H1 (cell line): ENCODE data around the gene ATAD3B. TPM values are rescaled to one million over a fixed set of nuclear protein-coding genes. Genes with fewer than 3 reads are reported as not detected.

Experiments used
- CHD2 ChIP-seq: IDR thresholded peaks from 2 replicates; pipeline ENCODE4 v1.6.1; 2012; ENCODE audit warnings: low read length, improper control_type of control experiment
- FOSL1 ChIP-seq: IDR thresholded peaks from 2 replicates; pipeline ENCODE4 v1.6.1; 2011; ENCODE audit warnings: mild to moderate bottlenecking, low read depth, low read length, moderate library complexity; ENCODE audit not compliant: insufficient read depth
- HDAC2 ChIP-seq, 2 experiments: fragments of 300-600 bp in 1 of 2; sonication (generic) in 1 of 2; IDR thresholded peaks; 2 replicates each; pipeline ENCODE4 v1.6.1; 2011 to 2012; ENCODE audit warnings: low read depth in 2 of 2, low read length in 2 of 2, mild to moderate bottlenecking in 2 of 2, moderate library complexity in 2 of 2, borderline replicate concordance in 1 of 2, inconsistent platforms in 1 of 2
- SP1 ChIP-seq: IDR thresholded peaks from 2 replicates; pipeline ENCODE4 v1.6.1; 2011; ENCODE audit warnings: low read depth, low read length
- SRF ChIP-seq: IDR thresholded peaks from 2 replicates; pipeline ENCODE4 v1.6.1; 2011; ENCODE audit warnings: mild to moderate bottlenecking, low read depth, low read length, moderate library complexity
- polyA plus RNA-seq, 7 experiments: library from polyadenylated mRNA; depleted of rRNA in 3 of 7; stranded (reverse) in 5 of 7; unstranded in 2 of 7; fragments of >200 nt in 5 of 7; fragments of 200-250 nt in 2 of 7; gene quantifications; 1 replicate in 5 of 7; 2 replicates in 1 of 7; 4 replicates in 1 of 7; pipeline versions ENCODE4 v1.2.1 to v1.2.3, GENCODE V29; 2011 to 2013; ENCODE audit warnings: missing spikeins in 2 of 7, mixed read lengths in 2 of 7
- total RNA-seq: library from RNA; stranded (reverse); fragmentation: NEBNext Ultra II Directional; extraction: Animal tissue kit (Norgen Biotek cat#: 25700); gene quantifications from 2 replicates; pipeline ENCODE4 v1.2.1, GENCODE V29; 2021
- TF ChIP-seq, protein P1 (sequence below): fragments of 300-600 bp; sonication (generic); IDR thresholded peaks from 2 replicates; pipeline ENCODE4 v1.7.1; 2012; ENCODE audit warnings: low read length, moderate library complexity, mild to moderate bottlenecking, inconsistent platforms; ENCODE audit not compliant: insufficient replicate concordance
- TF ChIP-seq, protein P2 (sequence below): IDR thresholded peaks from 2 replicates; pipeline ENCODE4 v1.6.1; 2012; ENCODE audit warnings: low read length, inconsistent platforms

ATAD3B gene
- total and polyA plus RNA-seq, 2 of the 8 experiments (the other 6 are each of a cell fraction or from before 2014, with no cell fraction given), result 31.3 to 63.0 TPM

DNA sequence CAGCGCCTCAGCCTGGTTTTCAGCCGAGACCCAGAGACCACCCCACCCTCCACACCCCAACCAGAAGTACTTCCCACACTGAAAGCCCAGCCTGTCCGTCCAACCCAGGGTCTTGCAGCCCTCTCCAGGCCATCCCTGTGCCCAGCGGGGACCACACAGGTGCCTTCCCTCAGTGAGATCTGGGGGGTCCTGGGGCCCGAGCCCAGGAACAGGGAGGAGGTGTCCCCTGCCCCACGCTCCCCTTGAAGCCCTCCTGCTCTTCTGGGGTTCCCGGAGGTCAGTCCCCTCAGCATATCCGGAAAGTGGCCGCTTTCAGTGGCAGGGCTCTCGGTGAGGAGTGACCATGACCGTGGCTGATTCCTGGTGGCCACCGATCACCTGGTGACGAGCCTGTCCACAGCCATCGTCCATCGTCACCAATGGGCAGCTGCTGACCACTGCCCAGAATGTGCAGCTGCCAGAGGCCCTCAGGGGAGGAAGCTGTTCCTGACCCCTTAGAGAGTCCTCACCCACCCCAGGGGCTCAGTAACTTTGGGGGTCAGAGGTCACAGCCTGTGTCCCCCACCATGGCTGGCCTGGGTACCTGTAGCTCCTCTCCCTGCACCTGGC, 65.5 kb downstream of the ATAD3B start (continued):
- TF ChIP-seq CHD2 (no peak), SP1 (no peak), SRF (no peak), FOSL1 (no peak), HDAC2 (IDR thresholded peaks at IDR 0.05; ENCODE audit: borderline replicate concordance in 1 of 2, low read depth in 2 of 2, low read length in 2 of 2) (no peak)
- TF ChIP-seq, protein P1, sequence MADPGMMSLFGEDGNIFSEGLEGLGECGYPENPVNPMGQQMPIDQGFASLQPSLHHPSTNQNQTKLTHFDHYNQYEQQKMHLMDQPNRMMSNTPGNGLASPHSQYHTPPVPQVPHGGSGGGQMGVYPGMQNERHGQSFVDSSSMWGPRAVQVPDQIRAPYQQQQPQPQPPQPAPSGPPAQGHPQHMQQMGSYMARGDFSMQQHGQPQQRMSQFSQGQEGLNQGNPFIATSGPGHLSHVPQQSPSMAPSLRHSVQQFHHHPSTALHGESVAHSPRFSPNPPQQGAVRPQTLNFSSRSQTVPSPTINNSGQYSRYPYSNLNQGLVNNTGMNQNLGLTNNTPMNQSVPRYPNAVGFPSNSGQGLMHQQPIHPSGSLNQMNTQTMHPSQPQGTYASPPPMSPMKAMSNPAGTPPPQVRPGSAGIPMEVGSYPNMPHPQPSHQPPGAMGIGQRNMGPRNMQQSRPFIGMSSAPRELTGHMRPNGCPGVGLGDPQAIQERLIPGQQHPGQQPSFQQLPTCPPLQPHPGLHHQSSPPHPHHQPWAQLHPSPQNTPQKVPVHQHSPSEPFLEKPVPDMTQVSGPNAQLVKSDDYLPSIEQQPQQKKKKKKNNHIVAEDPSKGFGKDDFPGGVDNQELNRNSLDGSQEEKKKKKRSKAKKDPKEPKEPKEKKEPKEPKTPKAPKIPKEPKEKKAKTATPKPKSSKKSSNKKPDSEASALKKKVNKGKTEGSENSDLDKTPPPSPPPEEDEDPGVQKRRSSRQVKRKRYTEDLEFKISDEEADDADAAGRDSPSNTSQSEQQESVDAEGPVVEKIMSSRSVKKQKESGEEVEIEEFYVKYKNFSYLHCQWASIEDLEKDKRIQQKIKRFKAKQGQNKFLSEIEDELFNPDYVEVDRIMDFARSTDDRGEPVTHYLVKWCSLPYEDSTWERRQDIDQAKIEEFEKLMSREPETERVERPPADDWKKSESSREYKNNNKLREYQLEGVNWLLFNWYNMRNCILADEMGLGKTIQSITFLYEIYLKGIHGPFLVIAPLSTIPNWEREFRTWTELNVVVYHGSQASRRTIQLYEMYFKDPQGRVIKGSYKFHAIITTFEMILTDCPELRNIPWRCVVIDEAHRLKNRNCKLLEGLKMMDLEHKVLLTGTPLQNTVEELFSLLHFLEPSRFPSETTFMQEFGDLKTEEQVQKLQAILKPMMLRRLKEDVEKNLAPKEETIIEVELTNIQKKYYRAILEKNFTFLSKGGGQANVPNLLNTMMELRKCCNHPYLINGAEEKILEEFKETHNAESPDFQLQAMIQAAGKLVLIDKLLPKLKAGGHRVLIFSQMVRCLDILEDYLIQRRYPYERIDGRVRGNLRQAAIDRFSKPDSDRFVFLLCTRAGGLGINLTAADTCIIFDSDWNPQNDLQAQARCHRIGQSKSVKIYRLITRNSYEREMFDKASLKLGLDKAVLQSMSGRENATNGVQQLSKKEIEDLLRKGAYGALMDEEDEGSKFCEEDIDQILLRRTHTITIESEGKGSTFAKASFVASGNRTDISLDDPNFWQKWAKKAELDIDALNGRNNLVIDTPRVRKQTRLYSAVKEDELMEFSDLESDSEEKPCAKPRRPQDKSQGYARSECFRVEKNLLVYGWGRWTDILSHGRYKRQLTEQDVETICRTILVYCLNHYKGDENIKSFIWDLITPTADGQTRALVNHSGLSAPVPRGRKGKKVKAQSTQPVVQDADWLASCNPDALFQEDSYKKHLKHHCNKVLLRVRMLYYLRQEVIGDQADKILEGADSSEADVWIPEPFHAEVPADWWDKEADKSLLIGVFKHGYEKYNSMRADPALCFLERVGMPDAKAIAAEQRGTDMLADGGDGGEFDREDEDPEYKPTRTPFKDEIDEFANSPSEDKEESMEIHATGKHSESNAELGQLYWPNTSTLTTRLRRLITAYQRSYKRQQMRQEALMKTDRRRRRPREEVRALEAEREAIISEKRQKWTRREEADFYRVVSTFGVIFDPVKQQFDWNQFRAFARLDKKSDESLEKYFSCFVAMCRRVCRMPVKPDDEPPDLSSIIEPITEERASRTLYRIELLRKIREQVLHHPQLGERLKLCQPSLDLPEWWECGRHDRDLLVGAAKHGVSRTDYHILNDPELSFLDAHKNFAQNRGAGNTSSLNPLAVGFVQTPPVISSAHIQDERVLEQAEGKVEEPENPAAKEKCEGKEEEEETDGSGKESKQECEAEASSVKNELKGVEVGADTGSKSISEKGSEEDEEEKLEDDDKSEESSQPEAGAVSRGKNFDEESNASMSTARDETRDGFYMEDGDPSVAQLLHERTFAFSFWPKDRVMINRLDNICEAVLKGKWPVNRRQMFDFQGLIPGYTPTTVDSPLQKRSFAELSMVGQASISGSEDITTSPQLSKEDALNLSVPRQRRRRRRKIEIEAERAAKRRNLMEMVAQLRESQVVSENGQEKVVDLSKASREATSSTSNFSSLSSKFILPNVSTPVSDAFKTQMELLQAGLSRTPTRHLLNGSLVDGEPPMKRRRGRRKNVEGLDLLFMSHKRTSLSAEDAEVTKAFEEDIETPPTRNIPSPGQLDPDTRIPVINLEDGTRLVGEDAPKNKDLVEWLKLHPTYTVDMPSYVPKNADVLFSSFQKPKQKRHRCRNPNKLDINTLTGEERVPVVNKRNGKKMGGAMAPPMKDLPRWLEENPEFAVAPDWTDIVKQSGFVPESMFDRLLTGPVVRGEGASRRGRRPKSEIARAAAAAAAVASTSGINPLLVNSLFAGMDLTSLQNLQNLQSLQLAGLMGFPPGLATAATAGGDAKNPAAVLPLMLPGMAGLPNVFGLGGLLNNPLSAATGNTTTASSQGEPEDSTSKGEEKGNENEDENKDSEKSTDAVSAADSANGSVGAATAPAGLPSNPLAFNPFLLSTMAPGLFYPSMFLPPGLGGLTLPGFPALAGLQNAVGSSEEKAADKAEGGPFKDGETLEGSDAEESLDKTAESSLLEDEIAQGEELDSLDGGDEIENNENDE, result no peak
- TF ChIP-seq, protein P2, sequence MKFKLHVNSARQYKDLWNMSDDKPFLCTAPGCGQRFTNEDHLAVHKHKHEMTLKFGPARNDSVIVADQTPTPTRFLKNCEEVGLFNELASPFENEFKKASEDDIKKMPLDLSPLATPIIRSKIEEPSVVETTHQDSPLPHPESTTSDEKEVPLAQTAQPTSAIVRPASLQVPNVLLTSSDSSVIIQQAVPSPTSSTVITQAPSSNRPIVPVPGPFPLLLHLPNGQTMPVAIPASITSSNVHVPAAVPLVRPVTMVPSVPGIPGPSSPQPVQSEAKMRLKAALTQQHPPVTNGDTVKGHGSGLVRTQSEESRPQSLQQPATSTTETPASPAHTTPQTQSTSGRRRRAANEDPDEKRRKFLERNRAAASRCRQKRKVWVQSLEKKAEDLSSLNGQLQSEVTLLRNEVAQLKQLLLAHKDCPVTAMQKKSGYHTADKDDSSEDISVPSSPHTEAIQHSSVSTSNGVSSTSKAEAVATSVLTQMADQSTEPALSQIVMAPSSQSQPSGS, result no peak
